HepG2 (cell line): Measurements from ENCODE around the gene RIOK3. TPM values are rescaled to one million over a fixed set of nuclear protein-coding genes. Genes with fewer than 3 reads are reported as not detected.

Experiments used
- ATAC-seq: fragments of 200-7000 bp; cut with Tn5 transposase; 3 replicates; pipeline ENCODE4 v1.9.1; 2020; ENCODE audit warnings: mild to moderate bottlenecking, moderate library complexity
- BruUV-seq: library from RNA; stranded (reverse); fragments of 400-500 nt; replicated peaks from 2 replicates; lab custom pipeline; 2021; lab: Mats Ljungman, UMichigan
- CTCF ChIA-PET: fragments of 300-600 bp; formaldehyde crosslinking; extraction: SDS; loops from one replicate; lab custom pipeline; 2021; ENCODE audit warnings: low total read pairs, inconsistent platforms, low intra/inter-chr PET ratio; lab: Yijun Ruan, JAX
- POLR2A ChIA-PET: fragments of 350-600 bp; sonication (Branson Sonifier 250); formaldehyde crosslinking; loops from one replicate; lab custom pipeline; 2020; ENCODE audit warnings: antibody characterized with exemption, inconsistent platforms; lab: Yijun Ruan, JAX
- DNase-seq: peaks from one replicate; pipeline ENCODE4 v3.0.0-alpha.2; 2015; ENCODE audit warnings: low spot score
- FAIRE-seq: peaks from 3 replicates; lab custom pipeline; 2011; peaks lifted over from hg19 to GRCh38; lab: Jason Lieb, UNC
- H2AFZ ChIP-seq: one replicate; pipeline ENCODE4 v1.6.1; 2011; ENCODE audit warnings: low read length, inconsistent platforms
- H3K27ac ChIP-seq: fragments of 300-600 bp; 3 replicates; pipeline ENCODE4 v1.8.0; 2011; ENCODE audit warnings: mixed run types, mild to moderate bottlenecking, mixed read lengths, low read length, inconsistent platforms; ENCODE audit not compliant: insufficient read depth; ENCODE audit errors: extremely low read length
- H3K27me3 ChIP-seq, 2 experiments: fragments of 200-600 bp in 1 of 2; 2 replicates in 1 of 2; 3 replicates in 1 of 2; pipeline versions ENCODE4 v1.6.0 to v1.8.0; 2011; ENCODE audit warnings: low read length in 2 of 2, mild to moderate bottlenecking in 2 of 2, moderate library complexity in 2 of 2, inconsistent platforms in 1 of 2; ENCODE audit not compliant: insufficient read depth in 2 of 2, control insufficient read depth in 1 of 2
- H3K36me3 ChIP-seq, 2 experiments: fragments of 200-600 bp in 1 of 2; replicated peaks in 1 of 2; 2 replicates in 1 of 2; 3 replicates in 1 of 2; pipeline versions ENCODE4 v1.5.1 to v1.8.0; 2011; ENCODE audit warnings: low read length in 2 of 2, inconsistent platforms in 1 of 2; ENCODE audit not compliant: insufficient read depth in 2 of 2, control insufficient read depth in 1 of 2
- H3K4me1 ChIP-seq: 2 replicates; pipeline ENCODE4 v1.5.1; 2012; ENCODE audit warnings: low read length, inconsistent platforms; ENCODE audit not compliant: insufficient read depth
- H3K4me2 ChIP-seq: 2 replicates; pipeline ENCODE4 v1.6.0; 2011; ENCODE audit warnings: low read depth, low read length, inconsistent platforms
- H3K4me3 ChIP-seq, 3 experiments: fragments of 200-600 bp in 1 of 3; sonication (generic), shearing (Covaris generic) in 1 of 3; replicated peaks in 1 of 3; 2 replicates each; pipeline ENCODE4 v1.5.1; 2011 to 2016; ENCODE audit warnings: low read length in 3 of 3, inconsistent platforms in 2 of 3, low read depth in 2 of 3, mild to moderate bottlenecking in 2 of 3, control low read depth in 1 of 3, mixed read lengths in 1 of 3; ENCODE audit not compliant: insufficient read depth in 1 of 3
- H3K79me2 ChIP-seq: one replicate; pipeline ENCODE4 v1.6.1; 2011; ENCODE audit warnings: low read length, inconsistent platforms; ENCODE audit not compliant: insufficient read depth
- H3K9ac ChIP-seq: 2 replicates; pipeline ENCODE4 v1.6.0; 2011; ENCODE audit warnings: mild to moderate bottlenecking, low read depth, low read length, inconsistent platforms; ENCODE audit not compliant: insufficient read depth
- H3K9me3 ChIP-seq: 2 replicates; pipeline ENCODE4 v1.5.1; 2012; ENCODE audit warnings: mild to moderate bottlenecking, low read length
- H4K20me1 ChIP-seq: 2 replicates; pipeline ENCODE4 v1.6.0; 2011; ENCODE audit warnings: inconsistent platforms, mild to moderate bottlenecking, low read length, moderate library complexity; ENCODE audit not compliant: insufficient read depth
- ARID2 ChIP-seq: sonication (generic); formaldehyde crosslinking; IDR thresholded peaks from 2 replicates; pipeline ENCODE4 v1.8.1; 2022; ENCODE audit warnings: mild to moderate bottlenecking, missing genetic modification reagents, borderline replicate concordance
- BCL6 ChIP-seq: IDR thresholded peaks from 2 replicates; pipeline ENCODE4 v1.6.1; 2016; ENCODE audit warnings: missing genetic modification reagents, missing compliant biosample characterization
- BORCS8-MEF2B ChIP-seq: sonication (generic); formaldehyde crosslinking; IDR thresholded peaks from 2 replicates; pipeline ENCODE4 v1.8.0; 2022; ENCODE audit warnings: mild to moderate bottlenecking, missing genetic modification reagents
- CEBPB ChIP-seq: IDR thresholded peaks from 2 replicates; pipeline ENCODE4 v1.6.1; 2011; ENCODE audit warnings: low read depth, low read length, improper control_type of control experiment, borderline replicate concordance
- CEBPG ChIP-seq: IDR thresholded peaks from 2 replicates; pipeline ENCODE4 v1.6.1; 2016
- FLYWCH1 ChIP-seq: sonication (generic); formaldehyde crosslinking; IDR thresholded peaks from 2 replicates; pipeline ENCODE4 v1.8.1; 2023; ENCODE audit warnings: mild to moderate bottlenecking, missing genetic modification reagents
- FOXO1 ChIP-seq: sonication (generic); formaldehyde crosslinking; IDR thresholded peaks from 2 replicates; pipeline ENCODE4 v1.4.0; 2020; ENCODE audit warnings: missing genetic modification reagents
- FOXP1 ChIP-seq, 2 experiments: fragments of 450-650 bp in 1 of 2; IDR thresholded peaks; 2 replicates each; pipeline ENCODE4 v1.6.1; 2017 to 2018; ENCODE audit warnings: antibody characterized with exemption in 1 of 2
- HNRNPH1 ChIP-seq: fragments of 200-400 bp; formaldehyde crosslinking; optimal IDR thresholded peaks from 2 replicates; pipeline ENCODE3; 2017; ENCODE audit warnings: mild to moderate bottlenecking, low read depth, low read length
- IKZF1 ChIP-seq: fragments of 450-650 bp; IDR thresholded peaks from 2 replicates; pipeline ENCODE4 v1.7.1; 2016
- MYC ChIP-seq: sonication (generic); formaldehyde crosslinking; IDR thresholded peaks from 2 replicates; pipeline ENCODE4 v1.9.0; 2021; ENCODE audit warnings: missing genetic modification reagents, borderline replicate concordance
- NAIF1 ChIP-seq: sonication (generic); formaldehyde crosslinking; IDR thresholded peaks from 2 replicates; pipeline ENCODE4 v1.5.0; 2020; ENCODE audit warnings: mild to moderate bottlenecking, missing genetic modification reagents, borderline replicate concordance
- NKX3-1 ChIP-seq: sonication (generic); formaldehyde crosslinking; IDR thresholded peaks from 2 replicates; pipeline ENCODE4 v1.5.0; 2020; ENCODE audit warnings: missing genetic modification reagents
- PHF8 ChIP-seq: sonication (generic); formaldehyde crosslinking; IDR thresholded peaks from 2 replicates; pipeline ENCODE4 v1.5.0; 2020; ENCODE audit warnings: missing genetic modification reagents
- POLR2AphosphoS2 ChIP-seq: IDR thresholded peaks from 2 replicates; pipeline ENCODE4 v1.6.1; 2011; ENCODE audit warnings: low read depth, low read length, improper control_type of control experiment
- RAD51 ChIP-seq: fragments of 450-650 bp; IDR thresholded peaks from 2 replicates; pipeline ENCODE4 v1.6.1; 2016; ENCODE audit warnings: borderline replicate concordance
- SKI ChIP-seq: fragments of 450-650 bp; IDR thresholded peaks from one replicate; pipeline ENCODE4 v1.6.1; 2018; ENCODE audit warnings: mild to moderate bottlenecking; ENCODE audit not compliant: partially characterized antibody
- SRSF9 ChIP-seq: fragments of 200-400 bp; formaldehyde crosslinking; IDR thresholded peaks from 2 replicates; pipeline ENCODE4 v1.6.1; 2018; ENCODE audit warnings: borderline replicate concordance, mild to moderate bottlenecking, low read depth, low read length; ENCODE audit not compliant: insufficient read depth, poor library complexity, severe bottlenecking
- ZNF660 ChIP-seq: sonication (generic); formaldehyde crosslinking; IDR thresholded peaks from 2 replicates; pipeline ENCODE4 v1.5.1; 2020; ENCODE audit warnings: mild to moderate bottlenecking, low read depth, missing genetic modification reagents, borderline replicate concordance
- ZNF746 ChIP-seq: sonication (generic); formaldehyde crosslinking; IDR thresholded peaks from 2 replicates; pipeline ENCODE4 v1.8.0; 2022; ENCODE audit warnings: mild to moderate bottlenecking, missing genetic modification reagents
- ZNF761 ChIP-seq: sonication (generic); formaldehyde crosslinking; conservative IDR thresholded peaks from 2 replicates; pipeline ENCODE4 v1.4.0; 2020; ENCODE audit warnings: mild to moderate bottlenecking, missing genetic modification reagents
- ZNF766 ChIP-seq: sonication (generic); formaldehyde crosslinking; IDR thresholded peaks from 2 replicates; pipeline ENCODE4 v1.5.0; 2020; ENCODE audit warnings: missing genetic modification reagents, borderline replicate concordance
- ZZZ3 ChIP-seq: sonication (generic); formaldehyde crosslinking; IDR thresholded peaks from 2 replicates; pipeline ENCODE4 v1.4.0; 2020; ENCODE audit warnings: missing genetic modification reagents, mild to moderate bottlenecking, borderline replicate concordance
- WGBS: methylation state at CpG from one replicate; pipeline ENCODE4 v1.1.6; 2017; ENCODE audit warnings: low lambda C conversion rate; 5-methylcytosine and 5-hydroxymethylcytosine counted together
- in situ Hi-C: cut with HindIII; loops from 2 replicates; pipeline ENCODE4 v1.10.0; 2017; ENCODE audit warnings: low pct_unique_long_range_greater_than_20kb; ENCODE audit not compliant: extremely low pct_ligation_motif_present
- intact Hi-C: fragments of 100-400 bp; cut with micrococcal nuclease; formaldehyde crosslinking; loops from one replicate; pipeline ENCODE4 v1.10.0; 2022; ENCODE audit not compliant: unreplicated experiment
- polyA plus RNA-seq, 8 experiments: library from polyadenylated mRNA; depleted of rRNA in 3 of 8; stranded (reverse) in 7 of 8; unstranded in 1 of 8; fragments of >200 nt; fragmentation: Illumina TruSeq in 4 of 8; extraction: Trizol in 4 of 8; gene quantifications; 2 replicates each; pipeline versions ENCODE4 v1.2.1 to v1.2.3, GENCODE V29; 2011 to 2016; ENCODE audit warnings: low read depth in 4 of 8, missing spikeins in 1 of 8, mixed read lengths in 1 of 8; ENCODE audit not compliant: insufficient read depth in 1 of 8
- total RNA-seq, 5 experiments: library from RNA; depleted of rRNA; stranded (reverse); fragments of >200 nt; fragmentation: Illumina TruSeq; extraction: Trizol; gene quantifications; 2 replicates each; pipeline ENCODE4 v1.2.3, GENCODE V29; 2016; ENCODE audit warnings: low read depth in 1 of 5
- TF ChIP-seq, protein P1 (sequence below): sonication (generic); formaldehyde crosslinking; IDR thresholded peaks from 2 replicates; pipeline ENCODE4 v1.8.0; 2022; ENCODE audit warnings: missing genetic modification reagents, mild to moderate bottlenecking, inconsistent platforms, borderline replicate concordance
- TF ChIP-seq, protein P2 (sequence below): sonication (generic); formaldehyde crosslinking; IDR thresholded peaks from 2 replicates; pipeline ENCODE4 v1.4.0; 2020; ENCODE audit warnings: missing genetic modification reagents

The RIOK3 gene
- total and polyA plus RNA-seq, 2 of the 13 experiments (the other 11 are each of a cell fraction or from before 2014, with no cell fraction given): 26.7 to 36.0 TPM

DNA sequence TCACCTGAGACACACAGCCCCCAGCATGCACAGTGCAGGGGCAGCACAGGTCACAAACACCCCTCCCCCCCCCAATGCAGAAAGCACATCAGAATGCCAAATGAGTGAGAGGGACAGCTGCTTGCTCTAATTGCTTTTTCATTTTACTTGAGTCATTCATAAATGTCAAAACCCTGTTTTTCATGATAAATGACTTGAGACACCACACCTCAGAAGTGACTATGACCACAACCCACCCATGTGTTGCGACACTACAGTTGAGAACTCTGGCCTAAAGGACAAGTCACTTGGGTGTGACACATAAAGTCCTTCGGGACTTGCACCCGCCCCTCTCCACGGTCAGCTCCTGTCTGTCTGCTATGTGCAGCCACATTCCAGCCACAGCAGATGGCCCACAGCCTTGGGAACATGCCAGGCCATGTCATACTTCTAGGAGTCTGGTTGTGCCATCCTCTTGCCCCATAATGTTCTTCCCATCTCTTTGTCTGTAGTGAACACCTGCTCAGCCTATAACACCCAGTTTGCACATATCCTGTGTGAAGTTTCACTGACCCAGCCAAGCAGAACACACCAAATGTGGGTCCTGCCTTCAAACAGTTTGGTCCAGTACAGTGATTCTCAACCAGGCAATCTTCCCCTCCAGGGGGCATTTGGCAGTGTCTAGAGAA, 30.2 kb upstream of the RIOK3 start:
- no peaks in the 10 kb centered on the region for H3K36me3 ChIP-seq
- no peaks in the 10 kb centered on the region for H3K9me3 ChIP-seq
- FAIRE-seq: no peak
- ChIA-PET POLR2A (interaction anchor here (0.7 kb wide), 1 partner anchor 38 kb away, joined by 3 read pairs; no protein-coding TSS in a partner anchor), CTCF (no interaction called here)
- no peak overlapping the region for H3K4me2 ChIP-seq
- intact Hi-C loops (no loop called here), in situ Hi-C loops (loop anchor here (25.0 kb wide), 1 partner anchor 611 kb away; no protein-coding TSS in a partner anchor)
- H3K27ac ChIP-seq: no peak overlapping the region
- no peaks in the 10 kb centered on the region for H3K79me2 ChIP-seq
- H3K4me3 ChIP-seq: no peak overlapping the region
- BruUV-seq: no TSS peak
- no peaks in the 10 kb centered on the region for H3K27me3 ChIP-seq
- 37% methylated on average over 3 of the region's 4 CpGs for WGBS
- H3K9ac ChIP-seq: no peak overlapping the region
- H4K20me1 ChIP-seq: no peaks in the 10 kb centered on the region
- peak; percentile 67 for ATAC-seq
- H2AFZ ChIP-seq: no peak overlapping the region
- H3K4me1 ChIP-seq: peaks cover 29% of the 10 kb centered on the region
- peak; percentile 66 for DNase-seq
- TF ChIP-seq, protein P1, sequence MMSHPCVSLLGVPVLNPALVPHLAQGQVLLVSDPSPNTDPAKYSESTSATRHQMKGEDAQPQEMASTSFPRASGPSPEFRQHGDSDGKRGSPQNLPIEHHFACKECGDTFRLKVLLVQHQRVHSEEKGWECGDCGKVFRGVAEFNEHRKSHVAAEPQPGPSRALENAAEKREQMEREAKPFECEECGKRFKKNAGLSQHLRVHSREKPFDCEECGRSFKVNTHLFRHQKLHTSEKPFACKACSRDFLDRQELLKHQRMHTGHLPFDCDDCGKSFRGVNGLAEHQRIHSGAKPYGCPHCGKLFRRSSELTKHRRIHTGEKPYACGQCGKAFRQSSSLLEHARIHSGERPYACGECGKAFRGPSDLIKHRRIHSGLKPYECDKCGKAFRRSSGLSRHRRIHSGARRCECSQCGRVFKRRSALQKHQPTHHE (CRISPR knock-in tag): no peak
- TF ChIP-seq ZZZ3 (CRISPR knock-in tag): no peak
- TF ChIP-seq FOXP1 (IDR thresholded peaks at IDR 0.05): no peak
- no peak for TF ChIP-seq FOXP1 (CRISPR knock-in tag; IDR thresholded peaks at IDR 0.05)
- no peak for TF ChIP-seq NAIF1 (CRISPR knock-in tag)
- TF ChIP-seq SRSF9: no peak
- TF ChIP-seq, protein P2, sequence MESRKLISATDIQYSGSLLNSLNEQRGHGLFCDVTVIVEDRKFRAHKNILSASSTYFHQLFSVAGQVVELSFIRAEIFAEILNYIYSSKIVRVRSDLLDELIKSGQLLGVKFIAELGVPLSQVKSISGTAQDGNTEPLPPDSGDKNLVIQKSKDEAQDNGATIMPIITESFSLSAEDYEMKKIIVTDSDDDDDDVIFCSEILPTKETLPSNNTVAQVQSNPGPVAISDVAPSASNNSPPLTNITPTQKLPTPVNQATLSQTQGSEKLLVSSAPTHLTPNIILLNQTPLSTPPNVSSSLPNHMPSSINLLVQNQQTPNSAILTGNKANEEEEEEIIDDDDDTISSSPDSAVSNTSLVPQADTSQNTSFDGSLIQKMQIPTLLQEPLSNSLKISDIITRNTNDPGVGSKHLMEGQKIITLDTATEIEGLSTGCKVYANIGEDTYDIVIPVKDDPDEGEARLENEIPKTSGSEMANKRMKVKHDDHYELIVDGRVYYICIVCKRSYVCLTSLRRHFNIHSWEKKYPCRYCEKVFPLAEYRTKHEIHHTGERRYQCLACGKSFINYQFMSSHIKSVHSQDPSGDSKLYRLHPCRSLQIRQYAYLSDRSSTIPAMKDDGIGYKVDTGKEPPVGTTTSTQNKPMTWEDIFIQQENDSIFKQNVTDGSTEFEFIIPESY: no peak
- no peak for TF ChIP-seq BCL6 (CRISPR knock-in tag)
- TF ChIP-seq ZNF766: no peak
- TF ChIP-seq RAD51: no peak
- TF ChIP-seq CEBPB: peak; percentile 93
- TF ChIP-seq CEBPG: peak; percentile 79
- no peak for TF ChIP-seq MYC (CRISPR knock-in tag)
- no peak for TF ChIP-seq BORCS8-MEF2B (CRISPR knock-in tag)
- no peak for TF ChIP-seq IKZF1
- no peak for TF ChIP-seq FLYWCH1 (CRISPR knock-in tag)
- TF ChIP-seq ZNF746 (CRISPR knock-in tag): no peak
- no peak for TF ChIP-seq NKX3-1 (CRISPR knock-in tag)
- no peak for TF ChIP-seq ZNF660 (CRISPR knock-in tag)
- no peak for TF ChIP-seq HNRNPH1
- no peak for TF ChIP-seq FOXO1 (CRISPR knock-in tag)
- TF ChIP-seq POLR2AphosphoS2: no peak
- TF ChIP-seq SKI: peak; percentile 51
- TF ChIP-seq ZNF761: no peak
- TF ChIP-seq PHF8 (CRISPR knock-in tag): no peak
- TF ChIP-seq ARID2: no peak
